A549 treated with Hydrocortisone at 1 μM for 4 hours (cell line): ENCODE results near the gene TDRD15. TPM values are rescaled to one million over a fixed set of nuclear protein-coding genes. Genes with fewer than 3 reads are reported as not detected.

Experiments used
- total RNA-seq: library from RNA; stranded (reverse); fragments of 200-300 nt; extraction: Qiagen RNA extraction; gene quantifications from 5 replicates; pipeline ENCODE4 v1.2.3, GENCODE V29; 2022

TDRD15 gene
- total RNA-seq: not detected in 5 replicates

DNA sequence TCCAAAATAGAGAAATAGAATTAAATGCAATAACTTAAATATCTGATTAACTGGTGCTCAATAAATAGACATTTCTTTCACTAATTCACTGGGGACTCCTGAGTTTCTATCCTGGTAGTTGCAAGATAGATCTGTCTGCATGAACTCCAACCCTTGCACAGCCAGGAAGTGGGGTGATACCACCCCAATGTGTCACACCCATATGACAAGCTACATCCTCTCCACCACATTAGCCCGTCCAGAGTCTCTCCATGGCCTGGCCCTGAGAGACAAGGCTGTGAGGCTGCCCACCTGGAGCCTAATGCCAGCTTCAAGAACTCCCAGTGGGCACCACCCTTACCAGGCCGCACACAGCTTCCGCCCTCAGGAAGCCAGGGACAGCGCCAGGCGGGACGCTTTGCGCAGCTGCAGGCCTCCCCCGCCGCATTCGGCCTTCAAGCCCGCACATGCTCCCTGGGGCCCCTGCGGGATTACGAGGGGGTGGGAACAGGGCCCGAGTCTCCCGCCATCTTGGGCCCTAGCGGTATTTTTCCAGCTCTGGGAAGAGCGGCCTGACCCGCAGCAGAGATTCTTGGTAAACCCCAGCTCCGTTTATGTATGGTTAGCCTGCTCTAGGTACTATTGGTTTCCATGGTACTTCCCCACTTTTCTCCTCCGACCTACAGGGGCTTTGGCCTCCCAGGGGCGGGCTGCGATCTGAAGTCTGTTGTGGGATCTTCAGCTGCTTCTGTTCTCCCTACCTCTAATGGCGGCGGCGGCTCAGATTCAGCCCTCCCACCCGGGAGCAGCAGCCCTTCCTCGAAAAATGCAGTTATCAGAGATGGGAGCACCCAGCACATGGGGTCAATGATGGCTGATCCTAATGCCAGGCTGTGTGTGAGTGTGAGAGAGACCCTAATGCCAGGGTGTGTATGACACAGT is at the start of gene TDRD15:
TDRD15 (plus strand) TSS at position 496 of the 921 bp plus-strand sequence. CDS start 13,500 bp downstream, outside the sequence.

Other genes with a start within 250 kb of the TDRD15 start
- gene APOB, start 79.9 kb upstream of the TDRD15 start, total RNA-seq: 0.01 to 0.10 TPM (median 0.06 TPM) in 4 of 5 replicates, not detected in the other